Colonic mucosa (tissue), 4 donors: ENCODE results near the gene YY1. TPM values are rescaled to one million over a fixed set of nuclear protein-coding genes. Genes with fewer than 3 reads are reported as not detected.

Experiments used
- DNase-seq: peaks from one replicate; pipeline ENCODE4 v3.0.0-alpha.2; 2020
- H3K27ac ChIP-seq: fragments of 200-600 bp; one replicate; pipeline ENCODE4 v1.8.0; 2021
- H3K27me3 ChIP-seq: fragments of 200-600 bp; one replicate; pipeline ENCODE4 v1.8.0; 2021
- H3K36me3 ChIP-seq: fragments of 200-600 bp; one replicate; pipeline ENCODE4 v1.8.0; 2021
- H3K4me1 ChIP-seq: fragments of 200-600 bp; one replicate; pipeline ENCODE4 v1.8.0; 2021; ENCODE audit warnings: mild to moderate bottlenecking
- H3K4me3 ChIP-seq: fragments of 200-600 bp; one replicate; pipeline ENCODE4 v1.8.0; 2021
- H3K9ac ChIP-seq, 2 donors: one replicate each; pipeline ENCODE4 v1.7.0; 2013; ENCODE audit warnings: control low read depth in 2 of 2, low read depth in 2 of 2, low read length in 2 of 2
- H3K9me3 ChIP-seq: fragments of 200-600 bp; one replicate; pipeline ENCODE4 v1.8.0; 2021
- intact Hi-C: fragments of 100-400 bp; cut with DNase I; formaldehyde crosslinking; loops from one replicate; pipeline ENCODE4 v1.14.1; 2022
- total RNA-seq, 2 donors: library from RNA; stranded (reverse); fragmentation: NEBNext Ultra II Directional in 1 of 2; extraction: Animal tissue kit (Norgen Biotek cat#: 25700) in 1 of 2; gene quantifications; one replicate each; pipeline ENCODE4 v1.2.1, GENCODE V29; 2021
- TF ChIP-seq, protein P1 (sequence below): fragments of 200-600 bp; IDR thresholded peaks from one replicate; pipeline ENCODE4 v1.8.0; 2022; ENCODE audit warnings: antibody characterized with exemption, mild to moderate bottlenecking
- donor health status: healthy.
- donor health status: DM: no; HTN: no; CAD: no.
- donor health status: DM: no; HTN: no; CAD: no.

Gene YY1
- total RNA-seq, 2 donors from 2014 or later, result 73.2 to 90.4 TPM

DNA sequence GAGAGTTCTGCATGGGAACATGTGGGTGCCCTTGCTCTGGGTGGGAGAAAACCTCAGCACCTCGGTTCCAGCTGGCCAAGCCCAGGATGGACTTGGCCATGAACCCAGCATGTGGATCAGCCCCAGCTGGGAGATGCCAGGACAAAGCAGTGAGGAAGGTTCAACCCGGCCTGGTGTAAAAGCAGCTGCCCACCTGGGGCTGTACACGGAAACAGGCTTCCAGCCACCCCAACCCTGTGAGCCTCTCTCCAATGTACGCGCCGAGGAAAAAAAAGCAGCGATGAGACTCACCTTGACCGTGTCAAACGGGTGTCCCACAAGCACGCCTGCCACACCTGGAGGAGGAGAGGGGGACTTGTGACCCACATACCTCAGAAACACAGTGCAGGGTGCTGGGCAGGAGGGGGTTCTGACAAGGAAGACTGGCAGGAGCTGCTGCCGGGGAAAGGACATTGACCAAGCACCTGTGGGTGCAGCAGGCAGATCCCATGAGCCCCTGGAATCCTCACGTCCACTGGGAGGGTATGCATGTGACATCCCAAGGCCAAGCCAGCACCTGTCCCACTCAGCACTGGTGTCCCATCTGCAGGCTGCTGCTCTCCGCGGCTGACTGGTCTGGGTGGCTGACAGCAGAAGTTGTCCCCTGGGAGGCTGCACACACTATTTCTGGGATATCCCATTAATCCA is 59.8 kb downstream of the YY1 start:
- intact Hi-C loops, result no loop called here
- Histone ChIP-seq H3K27ac (no peak overlapping the region), H3K9ac (no peak overlapping the region), H3K27me3 (no peaks in the 10 kb centered on the region), H3K36me3 (no peaks in the 10 kb centered on the region), H3K4me3 (no peak overlapping the region), H3K9me3 (no peaks in the 10 kb centered on the region), H3K4me1 (no peaks in the 10 kb centered on the region)
- no peak for DNase-seq
- TF ChIP-seq, protein P1, sequence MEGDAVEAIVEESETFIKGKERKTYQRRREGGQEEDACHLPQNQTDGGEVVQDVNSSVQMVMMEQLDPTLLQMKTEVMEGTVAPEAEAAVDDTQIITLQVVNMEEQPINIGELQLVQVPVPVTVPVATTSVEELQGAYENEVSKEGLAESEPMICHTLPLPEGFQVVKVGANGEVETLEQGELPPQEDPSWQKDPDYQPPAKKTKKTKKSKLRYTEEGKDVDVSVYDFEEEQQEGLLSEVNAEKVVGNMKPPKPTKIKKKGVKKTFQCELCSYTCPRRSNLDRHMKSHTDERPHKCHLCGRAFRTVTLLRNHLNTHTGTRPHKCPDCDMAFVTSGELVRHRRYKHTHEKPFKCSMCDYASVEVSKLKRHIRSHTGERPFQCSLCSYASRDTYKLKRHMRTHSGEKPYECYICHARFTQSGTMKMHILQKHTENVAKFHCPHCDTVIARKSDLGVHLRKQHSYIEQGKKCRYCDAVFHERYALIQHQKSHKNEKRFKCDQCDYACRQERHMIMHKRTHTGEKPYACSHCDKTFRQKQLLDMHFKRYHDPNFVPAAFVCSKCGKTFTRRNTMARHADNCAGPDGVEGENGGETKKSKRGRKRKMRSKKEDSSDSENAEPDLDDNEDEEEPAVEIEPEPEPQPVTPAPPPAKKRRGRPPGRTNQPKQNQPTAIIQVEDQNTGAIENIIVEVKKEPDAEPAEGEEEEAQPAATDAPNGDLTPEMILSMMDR, result no peak

DNA sequence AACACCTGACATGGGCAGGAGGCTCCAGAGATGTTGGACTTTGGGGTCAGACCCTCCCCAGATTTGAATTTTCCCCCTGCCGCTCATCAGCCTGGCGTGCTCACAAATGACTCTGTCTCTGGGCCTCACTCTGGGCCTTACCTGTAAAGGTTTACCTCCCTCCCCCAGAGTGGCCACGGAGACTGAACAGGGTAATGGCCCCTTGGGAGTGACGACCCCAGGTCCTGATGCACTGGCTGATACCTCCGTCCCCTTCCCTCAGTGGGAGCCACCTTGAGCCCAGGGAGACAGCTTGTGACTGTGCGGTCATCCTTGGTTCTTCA is 60.3 kb downstream of the YY1 start:
- Histone ChIP-seq H3K4me1 (no peaks in the 10 kb centered on the region), H3K9ac (no peak overlapping the region), H3K27ac (no peak overlapping the region), H3K36me3 (no peaks in the 10 kb centered on the region), H3K27me3 (no peaks in the 10 kb centered on the region), H3K4me3 (no peak overlapping the region), H3K9me3 (no peaks in the 10 kb centered on the region)
- DNase-seq, result no peak
- intact Hi-C loops, result no loop called here
- TF ChIP-seq, protein P1, result no peak

DNA sequence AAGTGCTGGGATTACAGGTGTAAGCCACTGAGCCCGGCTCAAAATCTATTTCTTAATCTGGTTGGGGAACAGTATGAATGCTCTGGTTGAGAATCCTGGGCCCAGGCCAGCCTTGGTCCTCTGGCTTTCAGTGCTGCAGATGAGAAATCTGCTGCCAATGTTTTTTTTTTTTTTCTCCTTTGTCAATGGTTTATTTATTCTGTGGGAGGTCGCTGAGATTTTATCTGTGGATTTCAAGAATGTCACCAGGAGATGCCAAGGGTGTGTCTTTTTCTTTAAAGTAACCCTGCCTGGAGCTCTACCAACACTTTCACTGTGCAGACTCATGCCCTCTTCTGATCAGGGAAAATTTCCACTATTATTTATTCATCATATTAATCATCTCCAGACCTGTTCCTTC is 63.7 kb downstream of the YY1 start:
- H3K9me3 ChIP-seq, result no peaks in the 10 kb centered on the region
- no peaks in the 10 kb centered on the region for H3K27me3 ChIP-seq
- DNase-seq, result no peak
- intact Hi-C loops, result no loop called here
- H3K4me3 ChIP-seq, result no peak overlapping the region
- no peak overlapping the region for H3K9ac ChIP-seq
- H3K36me3 ChIP-seq, result no peaks in the 10 kb centered on the region
- H3K4me1 ChIP-seq, result peaks cover 6% of the 10 kb centered on the region
- TF ChIP-seq, protein P1, result no peak
- no peak overlapping the region for H3K27ac ChIP-seq

DNA sequence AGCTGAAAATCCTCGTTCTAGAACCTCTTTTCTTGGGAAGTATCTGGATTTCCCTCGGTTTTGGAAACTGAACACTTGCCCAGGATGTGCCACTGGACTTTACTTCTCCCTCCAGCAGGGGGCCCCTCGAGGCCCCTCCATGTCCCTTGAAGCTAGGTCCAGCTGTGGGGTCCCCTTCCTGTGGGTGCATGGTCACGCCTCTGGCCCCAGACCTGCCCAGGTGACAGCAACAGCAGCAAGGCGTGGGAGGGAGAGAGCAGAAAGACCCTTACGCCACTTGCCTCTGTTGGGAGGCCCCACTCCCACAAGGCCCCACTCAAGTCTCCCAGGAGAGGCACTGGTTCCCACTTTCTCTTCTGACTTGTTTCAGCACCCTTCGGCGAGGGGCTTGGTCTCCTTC is 64.2 kb downstream of the YY1 start:
- Histone ChIP-seq H3K4me3 (no peak overlapping the region), H3K4me1 (peaks cover 6% of the 10 kb centered on the region), H3K36me3 (no peaks in the 10 kb centered on the region), H3K9me3 (no peaks in the 10 kb centered on the region), H3K27me3 (no peaks in the 10 kb centered on the region), H3K27ac (no peak overlapping the region), H3K9ac (no peak overlapping the region)
- peak; percentile 39 for DNase-seq
- TF ChIP-seq, protein P1, result peak; percentile 40
- intact Hi-C loops, result no loop called here

DNA sequence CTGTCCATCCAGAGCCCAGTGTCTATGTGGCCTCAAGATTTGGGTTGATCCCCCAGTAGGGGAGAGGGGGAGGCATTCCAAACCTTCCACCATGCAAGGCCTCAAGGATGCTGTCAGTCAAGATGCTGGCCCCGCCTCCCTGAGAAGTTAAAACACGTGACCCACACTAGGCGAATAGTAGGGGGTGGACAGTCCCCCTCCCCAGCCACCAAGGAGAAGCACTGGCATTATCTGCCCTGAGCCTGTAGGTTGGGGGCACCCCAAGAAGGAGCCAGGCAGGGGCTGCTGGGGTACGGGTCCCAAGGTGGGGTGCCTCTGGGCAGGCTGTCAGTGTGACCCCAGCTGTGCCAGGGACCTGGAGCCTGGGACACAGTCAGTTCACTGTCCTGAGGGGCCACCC is 65.0 kb downstream of the YY1 start:
- no peaks in the 10 kb centered on the region for H3K9me3 ChIP-seq
- DNase-seq, result no peak
- H3K4me1 ChIP-seq, result peaks cover 6% of the 10 kb centered on the region
- TF ChIP-seq, protein P1, result no peak
- no peaks in the 10 kb centered on the region for H3K27me3 ChIP-seq
- intact Hi-C loops, result no loop called here
- no peak overlapping the region for H3K9ac ChIP-seq
- no peak overlapping the region for H3K4me3 ChIP-seq
- H3K36me3 ChIP-seq, result no peaks in the 10 kb centered on the region
- no peak overlapping the region for H3K27ac ChIP-seq
